ENCODE results near the gene KRT80.

DNA sequence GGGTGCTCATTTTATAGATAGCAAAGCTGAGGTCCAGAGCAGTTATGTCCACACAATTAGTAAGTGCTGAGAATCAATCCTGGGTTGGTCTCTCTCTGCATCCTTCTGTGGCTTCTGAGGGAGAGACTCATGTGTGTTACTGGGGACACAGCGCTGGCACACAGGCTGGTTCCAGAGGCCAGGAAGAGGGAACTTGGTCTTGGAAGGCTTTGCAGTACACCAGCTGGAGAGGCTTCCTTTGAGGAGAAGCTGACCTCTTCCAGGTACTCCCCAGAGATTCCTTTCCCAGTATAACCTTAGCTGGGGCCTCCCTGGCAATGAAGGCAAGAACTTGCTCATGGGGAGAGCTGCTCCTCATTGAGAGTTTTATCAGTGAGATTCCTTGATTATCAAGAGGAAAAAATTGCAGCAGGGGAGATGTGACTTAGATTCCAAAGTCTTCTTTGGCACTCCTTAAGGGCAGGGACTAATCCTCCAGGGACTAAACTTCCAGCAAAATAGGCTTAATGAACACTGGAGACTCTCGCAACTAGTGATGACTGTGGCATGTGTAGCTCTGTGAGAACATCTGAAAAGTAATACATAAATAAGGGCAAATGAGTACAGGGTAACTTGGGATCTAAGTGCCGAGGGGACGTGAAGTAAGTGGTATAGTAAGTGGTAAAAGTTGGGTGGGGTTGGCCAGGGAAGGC is 13.9 kb upstream of the KRT80 start:
- TF ChIP-seq, protein P1, sequence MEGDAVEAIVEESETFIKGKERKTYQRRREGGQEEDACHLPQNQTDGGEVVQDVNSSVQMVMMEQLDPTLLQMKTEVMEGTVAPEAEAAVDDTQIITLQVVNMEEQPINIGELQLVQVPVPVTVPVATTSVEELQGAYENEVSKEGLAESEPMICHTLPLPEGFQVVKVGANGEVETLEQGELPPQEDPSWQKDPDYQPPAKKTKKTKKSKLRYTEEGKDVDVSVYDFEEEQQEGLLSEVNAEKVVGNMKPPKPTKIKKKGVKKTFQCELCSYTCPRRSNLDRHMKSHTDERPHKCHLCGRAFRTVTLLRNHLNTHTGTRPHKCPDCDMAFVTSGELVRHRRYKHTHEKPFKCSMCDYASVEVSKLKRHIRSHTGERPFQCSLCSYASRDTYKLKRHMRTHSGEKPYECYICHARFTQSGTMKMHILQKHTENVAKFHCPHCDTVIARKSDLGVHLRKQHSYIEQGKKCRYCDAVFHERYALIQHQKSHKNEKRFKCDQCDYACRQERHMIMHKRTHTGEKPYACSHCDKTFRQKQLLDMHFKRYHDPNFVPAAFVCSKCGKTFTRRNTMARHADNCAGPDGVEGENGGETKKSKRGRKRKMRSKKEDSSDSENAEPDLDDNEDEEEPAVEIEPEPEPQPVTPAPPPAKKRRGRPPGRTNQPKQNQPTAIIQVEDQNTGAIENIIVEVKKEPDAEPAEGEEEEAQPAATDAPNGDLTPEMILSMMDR (IDR thresholded peaks at IDR 0.05): no peak
- TF ChIP-seq POLR2A (IDR thresholded peaks at IDR 0.05): no peak

All from suprapubic skin (tissue), 3 donors.